Measurements from ENCODE around the gene RFFL. TPM values are rescaled to one million over a fixed set of nuclear protein-coding genes. Genes with fewer than 3 reads are reported as not detected.

RFFL gene
- total and polyA plus RNA-seq, 9 of the 15 experiments (the other 6 are each of a cell fraction or from before 2014, with no cell fraction given): 3.4 to 18.1 (median 12.8) TPM

DNA sequence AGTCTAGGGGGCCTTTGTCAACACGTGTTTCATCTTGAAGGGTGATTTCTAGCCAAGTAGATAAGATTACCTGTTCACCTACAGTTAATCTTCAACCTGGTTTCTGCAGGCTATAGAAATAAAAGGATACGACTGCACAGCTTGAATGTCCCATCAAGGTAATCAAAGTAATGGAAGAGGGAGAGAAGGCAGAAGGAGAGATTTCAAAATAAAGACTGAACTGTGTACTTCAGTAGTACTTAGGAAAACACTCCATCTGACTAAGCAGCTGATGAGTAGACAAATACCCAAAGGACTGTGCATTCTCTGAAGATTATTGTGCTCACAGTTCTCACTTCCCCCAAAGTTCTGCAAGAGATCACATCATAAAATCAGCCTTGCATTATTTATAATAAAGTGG, 5.8 kb upstream of the RFFL start:
- Histone ChIP-seq H3K27me3 (ENCODE audit: control insufficient read depth in 2 of 2, insufficient read depth in 2 of 2, low read length in 2 of 2) (no peaks in the 10 kb centered on the region), H3K4me1 (replicated peaks in 1 of 2; ENCODE audit: control insufficient read depth in 2 of 2, insufficient read depth in 2 of 2, low read length in 2 of 2) (peaks cover 11 to 18% of the 10 kb centered on the region in 2 experiments; a peak in 4 of 5 replicates), H3K27ac (ENCODE audit: extremely low read depth, low read depth, low read length) (no peak overlapping the region), H4K20me1 (replicated peaks; ENCODE audit: control insufficient read depth, insufficient read depth, low read length) (no peaks in the 10 kb centered on the region), H3K4me2 (ENCODE audit: insufficient read depth, low read length) (no peak overlapping the region), H3K36me3 (ENCODE audit: control insufficient read depth, insufficient read depth, low read length) (no peaks in the 10 kb centered on the region), H3K9ac (ENCODE audit: insufficient read depth in 1 of 2, low read depth in 2 of 2, low read length in 2 of 2) (no peak overlapping the region), H3K9me3 (replicated peaks; ENCODE audit: control insufficient read depth, insufficient read depth, low read depth, low read length) (no peaks in the 10 kb centered on the region), H2AFZ (ENCODE audit: low read depth, low read length) (no peak overlapping the region), H3K4me3 (no peak overlapping the region), H3K9me1 (ENCODE audit: control insufficient read depth, insufficient read depth, low read length) (no peaks in the 10 kb centered on the region), H3K79me2 (ENCODE audit: control insufficient read depth, insufficient read depth, low read length) (peaks cover 4% of the 10 kb centered on the region; the same call in 1 of the 3 replicates)
- intact Hi-C loops (cut with micrococcal nuclease): loop anchor here (5.0 kb wide), 1 partner anchor 87 kb away; the partner anchor contains the start of gene LIG3
- FAIRE-seq (no peak), DNase-seq (ENCODE audit: extremely low read depth in 1 of 4, low spot score in 3 of 4) (no peak), ATAC-seq (no peak)
- TF ChIP-seq CHCHD3 (CRISPR knock-in tag; IDR thresholded peaks at IDR 0.05) (no peak), BCOR (IDR thresholded peaks at IDR 0.05) (no peak), ZBTB1 (CRISPR knock-in tag; IDR thresholded peaks at IDR 0.05; ENCODE audit: borderline replicate concordance, low read depth) (no peak), PHF8 (IDR thresholded peaks at IDR 0.05; ENCODE audit: borderline replicate concordance, low read length) (no peak), MBD2 (IDR thresholded peaks at IDR 0.05; ENCODE audit: borderline replicate concordance, low read depth) (no peak), LCOR (CRISPR knock-in tag; IDR thresholded peaks at IDR 0.05) (no peak), MXD1 (CRISPR knock-in tag; IDR thresholded peaks at IDR 0.05; ENCODE audit: borderline replicate concordance, poor library complexity, severe bottlenecking) (no peak), GATAD2A (IDR thresholded peaks at IDR 0.05) (no peak), RFX5 (IDR thresholded peaks at IDR 0.05; ENCODE audit: low read depth, low read length) (no peak), ZNF274 (IDR thresholded peaks at IDR 0.05; ENCODE audit: borderline replicate concordance, low read depth, low read length) (no peak), HNRNPK (IDR thresholded peaks at IDR 0.05; ENCODE audit: low read depth, low read length, poor library complexity, severe bottlenecking) (no peak), NFYB (IDR thresholded peaks at IDR 0.05; ENCODE audit: extremely low read depth, insufficient read length) (no peak), ZNF707 (CRISPR knock-in tag; conservative IDR thresholded peaks at IDR 0.05) (no peak), ZNF280A (IDR thresholded peaks at IDR 0.05; ENCODE audit: low read depth, partially characterized antibody) (no peak), DNMT1 (IDR thresholded peaks at IDR 0.05) (no peak)
- TF ChIP-seq, protein P1, sequence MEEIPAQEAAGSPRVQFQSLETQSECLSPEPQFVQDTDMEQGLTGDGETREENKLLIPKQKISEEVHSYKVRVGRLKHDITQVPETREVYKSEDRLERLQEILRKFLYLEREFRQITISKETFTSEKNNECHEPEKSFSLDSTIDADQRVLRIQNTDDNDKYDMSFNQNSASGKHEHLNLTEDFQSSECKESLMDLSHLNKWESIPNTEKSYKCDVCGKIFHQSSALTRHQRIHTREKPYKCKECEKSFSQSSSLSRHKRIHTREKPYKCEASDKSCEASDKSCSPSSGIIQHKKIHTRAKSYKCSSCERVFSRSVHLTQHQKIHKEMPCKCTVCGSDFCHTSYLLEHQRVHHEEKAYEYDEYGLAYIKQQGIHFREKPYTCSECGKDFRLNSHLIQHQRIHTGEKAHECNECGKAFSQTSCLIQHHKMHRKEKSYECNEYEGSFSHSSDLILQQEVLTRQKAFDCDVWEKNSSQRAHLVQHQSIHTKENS (CRISPR knock-in tag; IDR thresholded peaks at IDR 0.05): no peak
- TF ChIP-seq, protein P2, sequence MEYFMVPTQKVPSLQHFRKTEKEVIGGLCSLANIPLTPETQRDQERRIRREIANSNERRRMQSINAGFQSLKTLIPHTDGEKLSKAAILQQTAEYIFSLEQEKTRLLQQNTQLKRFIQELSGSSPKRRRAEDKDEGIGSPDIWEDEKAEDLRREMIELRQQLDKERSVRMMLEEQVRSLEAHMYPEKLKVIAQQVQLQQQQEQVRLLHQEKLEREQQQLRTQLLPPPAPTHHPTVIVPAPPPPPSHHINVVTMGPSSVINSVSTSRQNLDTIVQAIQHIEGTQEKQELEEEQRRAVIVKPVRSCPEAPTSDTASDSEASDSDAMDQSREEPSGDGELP (CRISPR knock-in tag; IDR thresholded peaks at IDR 0.05; ENCODE audit: borderline replicate concordance): no peak
- TF ChIP-seq, protein P3, sequence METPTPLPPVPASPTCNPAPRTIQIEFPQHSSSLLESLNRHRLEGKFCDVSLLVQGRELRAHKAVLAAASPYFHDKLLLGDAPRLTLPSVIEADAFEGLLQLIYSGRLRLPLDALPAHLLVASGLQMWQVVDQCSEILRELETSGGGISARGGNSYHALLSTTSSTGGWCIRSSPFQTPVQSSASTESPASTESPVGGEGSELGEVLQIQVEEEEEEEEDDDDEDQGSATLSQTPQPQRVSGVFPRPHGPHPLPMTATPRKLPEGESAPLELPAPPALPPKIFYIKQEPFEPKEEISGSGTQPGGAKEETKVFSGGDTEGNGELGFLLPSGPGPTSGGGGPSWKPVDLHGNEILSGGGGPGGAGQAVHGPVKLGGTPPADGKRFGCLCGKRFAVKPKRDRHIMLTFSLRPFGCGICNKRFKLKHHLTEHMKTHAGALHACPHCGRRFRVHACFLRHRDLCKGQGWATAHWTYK (CRISPR knock-in tag; IDR thresholded peaks at IDR 0.05): no peak
- ChIA-PET CTCF (ENCODE audit: low intra/inter-chr PET ratio) (no interaction called here), POLR2A (interaction anchor here (1.0 to 1.3 kb wide), 3 partner anchors 10 to 15 kb away, joined by 3 to 4 read pairs (median 3); no protein-coding TSS in a partner anchor)
- 32% methylated on average over 2 of the region's 2 CpGs for WGBS (ENCODE audit: insufficient coverage, low coverage, missing lambda C conversion rate)
- in situ Hi-C loops (cut with MboI): no loop called here
- no TSS peak for BruUV-seq (replicated peaks)

All from K562 (cell line).